Lower leg skin (tissue), 4 donors: ENCODE results near the gene ICE1. TPM values are rescaled to one million over a fixed set of nuclear protein-coding genes. Genes with fewer than 3 reads are reported as not detected.
"Not testable (repeated sequence)": the region's sequence is repeated elsewhere in the genome, so short reads cannot be mapped to it uniquely, and the experiment has no call there.

Source experiments
- DNase-seq, 2 donors: peaks; one replicate each; pipeline ENCODE4 v3.0.0-alpha.2; 2019; ENCODE audit warnings: low spot score in 2 of 2
- H3K4me3 ChIP-seq: fragments of 200-600 bp; sonication (generic); 2 replicates; pipeline ENCODE4 v1.5.1; 2017; ENCODE audit warnings: mild to moderate bottlenecking, low read depth; ENCODE audit not compliant: poor library complexity, severe bottlenecking
- POLR2A ChIP-seq, 2 donors: fragments of 450-650 bp; IDR thresholded peaks; one replicate each; pipeline ENCODE4 v1.6.1; 2016 to 2017; ENCODE audit warnings: antibody characterized with exemption in 2 of 2, mild to moderate bottlenecking in 1 of 2, moderate library complexity in 1 of 2
- WGBS, 2 donors: methylation state at CpG; one replicate each; pipeline ENCODE4 v1.1.5; 2018; 5-methylcytosine and 5-hydroxymethylcytosine counted together
- intact Hi-C: fragments of 100-400 bp; cut with DNase I; formaldehyde crosslinking; loops from one replicate; pipeline ENCODE4 v1.15.0; 2023; ENCODE audit warnings: low total_unique reads
- total RNA-seq, 4 donors: library from RNA; depleted of rRNA; stranded (reverse); fragments of >200 nt; gene quantifications; one replicate each; pipeline ENCODE4 v1.1.0, GENCODE V29; 2016
- TF ChIP-seq, protein P1 (sequence below), 3 donors: fragments of 450-650 bp; IDR thresholded peaks; one replicate each; pipeline ENCODE4 v1.5.1; 2016; ENCODE audit warnings: antibody characterized with exemption in 3 of 3, mild to moderate bottlenecking in 3 of 3, moderate library complexity in 2 of 3

Gene ICE1
- total RNA-seq, 4 donors from 2014 or later = 15.3 to 20.2 (median 19.1) TPM

DNA sequence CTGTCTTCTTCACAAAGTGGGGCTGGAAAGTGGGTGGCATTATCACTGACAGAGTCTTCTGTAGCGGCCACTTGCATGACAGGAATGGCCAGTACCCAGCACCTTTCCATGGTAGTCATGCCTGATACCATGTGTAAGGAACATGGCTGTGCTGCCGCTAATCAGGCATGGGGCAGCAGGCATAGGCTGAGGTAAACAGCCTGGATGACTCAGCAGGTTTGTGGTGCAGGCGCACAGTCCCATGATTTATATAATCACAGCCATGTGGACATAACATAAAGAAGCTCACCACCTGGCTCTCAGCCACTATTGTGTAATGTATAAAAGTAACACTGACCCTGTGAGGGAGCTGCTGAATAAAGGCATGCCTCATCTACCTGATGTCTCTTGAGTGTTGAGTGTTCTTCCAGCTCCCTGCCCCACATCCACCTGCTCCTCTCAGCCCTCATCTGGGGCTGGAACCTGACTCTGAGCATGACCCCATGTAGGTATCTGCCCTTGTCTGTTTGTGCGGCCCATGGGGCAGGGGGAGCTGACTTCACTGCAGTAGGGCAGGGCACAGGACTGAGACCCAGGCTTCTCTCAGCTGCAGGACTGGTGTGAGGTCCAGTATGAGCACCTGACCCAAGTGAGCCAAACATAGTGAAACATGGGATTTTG is 13.2 kb upstream of the ICE1 start:
- TF ChIP-seq, protein P1, sequence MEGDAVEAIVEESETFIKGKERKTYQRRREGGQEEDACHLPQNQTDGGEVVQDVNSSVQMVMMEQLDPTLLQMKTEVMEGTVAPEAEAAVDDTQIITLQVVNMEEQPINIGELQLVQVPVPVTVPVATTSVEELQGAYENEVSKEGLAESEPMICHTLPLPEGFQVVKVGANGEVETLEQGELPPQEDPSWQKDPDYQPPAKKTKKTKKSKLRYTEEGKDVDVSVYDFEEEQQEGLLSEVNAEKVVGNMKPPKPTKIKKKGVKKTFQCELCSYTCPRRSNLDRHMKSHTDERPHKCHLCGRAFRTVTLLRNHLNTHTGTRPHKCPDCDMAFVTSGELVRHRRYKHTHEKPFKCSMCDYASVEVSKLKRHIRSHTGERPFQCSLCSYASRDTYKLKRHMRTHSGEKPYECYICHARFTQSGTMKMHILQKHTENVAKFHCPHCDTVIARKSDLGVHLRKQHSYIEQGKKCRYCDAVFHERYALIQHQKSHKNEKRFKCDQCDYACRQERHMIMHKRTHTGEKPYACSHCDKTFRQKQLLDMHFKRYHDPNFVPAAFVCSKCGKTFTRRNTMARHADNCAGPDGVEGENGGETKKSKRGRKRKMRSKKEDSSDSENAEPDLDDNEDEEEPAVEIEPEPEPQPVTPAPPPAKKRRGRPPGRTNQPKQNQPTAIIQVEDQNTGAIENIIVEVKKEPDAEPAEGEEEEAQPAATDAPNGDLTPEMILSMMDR (IDR thresholded peaks at IDR 0.05) = no peak
- TF ChIP-seq POLR2A (IDR thresholded peaks at IDR 0.05) = no peak
- intact Hi-C loops = no loop called here
- no peak for DNase-seq
- no peak overlapping the region for H3K4me3 ChIP-seq
- WGBS, 2 donors = 97 to 99% methylated on average over 4 of the region's 4 CpGs

DNA sequence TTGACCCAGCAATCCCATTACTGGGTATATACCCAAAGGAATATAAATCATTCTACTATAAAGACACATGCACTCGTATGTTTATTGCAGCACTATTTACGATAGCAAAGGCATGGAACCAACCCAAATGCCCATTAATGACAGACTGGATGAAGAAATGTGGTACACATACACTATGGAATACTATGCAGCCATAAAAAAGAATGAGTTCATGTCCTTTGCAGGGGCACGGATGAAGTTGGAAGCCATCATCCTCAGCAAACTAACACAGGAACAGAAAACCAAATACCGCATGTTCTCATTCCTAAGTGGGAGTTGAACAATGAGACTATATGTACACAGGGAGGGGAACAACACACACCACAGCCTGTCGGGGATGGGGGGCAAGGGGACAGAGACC is 8.6 kb upstream of the ICE1 start:
- not testable (repeated sequence) for H3K4me3 ChIP-seq, DNase-seq
- WGBS, 2 donors = 57 to 85% methylated on average over 5 of the region's 5 CpGs
- intact Hi-C loops = loop anchor here (10.0 kb wide), 1 partner anchor 539 kb away; no protein-coding TSS in a partner anchor

DNA sequence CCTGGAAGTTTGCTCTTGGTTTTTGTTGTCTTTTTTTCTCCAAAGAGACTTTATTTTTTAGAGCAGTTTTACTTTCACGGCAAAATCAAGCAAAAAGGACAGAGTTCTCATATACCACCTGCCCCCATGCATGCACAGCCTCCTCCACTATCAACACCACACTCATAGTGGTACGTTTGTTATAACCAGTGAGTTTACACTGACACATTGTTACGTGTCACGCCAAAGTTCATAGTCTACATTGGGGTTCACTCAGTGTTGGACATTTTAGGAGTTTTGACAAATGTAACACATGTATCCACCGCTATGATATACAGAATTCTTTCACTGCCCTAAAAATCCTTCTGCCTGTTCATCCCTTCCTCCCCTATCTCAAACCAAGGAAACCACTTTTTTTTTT is 7.5 kb upstream of the ICE1 start:
- intact Hi-C loops = loop anchor here (5.0 to 10.0 kb wide), 2 partner anchors 278 to 540 kb away; no protein-coding TSS in a partner anchor
- 90 to 92% methylated on average over 5 of the region's 5 CpGs for WGBS, 2 donors
- no peak for TF ChIP-seq POLR2A (IDR thresholded peaks at IDR 0.05)
- TF ChIP-seq, protein P1 (IDR thresholded peaks at IDR 0.05) = no peak
- no peak overlapping the region for H3K4me3 ChIP-seq
- DNase-seq = no peak

DNA sequence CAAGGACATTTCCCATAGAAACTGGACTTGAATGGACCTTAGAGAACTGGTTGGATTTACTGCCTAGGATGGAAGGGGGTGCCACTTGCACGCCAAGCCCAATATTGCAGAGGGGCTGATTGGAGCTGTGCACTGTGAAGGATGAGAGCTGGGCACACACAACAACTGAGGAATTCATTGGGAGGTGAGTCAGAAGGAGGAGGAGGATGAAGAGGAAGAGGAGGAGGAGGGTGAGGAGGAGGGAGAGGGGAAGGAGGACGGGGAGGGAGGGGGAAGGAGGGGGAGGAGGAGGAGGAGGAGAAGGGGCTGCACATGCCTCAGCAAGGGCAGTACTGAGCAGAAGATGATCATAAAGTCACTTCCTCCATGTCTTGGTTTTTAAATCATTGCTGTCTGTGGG is 5.7 kb upstream of the ICE1 start:
- no peak overlapping the region for H3K4me3 ChIP-seq
- DNase-seq = no peak
- intact Hi-C loops = loop anchor here (5.0 to 10.0 kb wide), 2 partner anchors 279 to 542 kb away; no protein-coding TSS in a partner anchor
- 62 to 70% methylated on average over 2 of the region's 2 CpGs for WGBS, 2 donors
- no peak for TF ChIP-seq POLR2A (IDR thresholded peaks at IDR 0.05)
- TF ChIP-seq, protein P1 (IDR thresholded peaks at IDR 0.05) = no peak

DNA sequence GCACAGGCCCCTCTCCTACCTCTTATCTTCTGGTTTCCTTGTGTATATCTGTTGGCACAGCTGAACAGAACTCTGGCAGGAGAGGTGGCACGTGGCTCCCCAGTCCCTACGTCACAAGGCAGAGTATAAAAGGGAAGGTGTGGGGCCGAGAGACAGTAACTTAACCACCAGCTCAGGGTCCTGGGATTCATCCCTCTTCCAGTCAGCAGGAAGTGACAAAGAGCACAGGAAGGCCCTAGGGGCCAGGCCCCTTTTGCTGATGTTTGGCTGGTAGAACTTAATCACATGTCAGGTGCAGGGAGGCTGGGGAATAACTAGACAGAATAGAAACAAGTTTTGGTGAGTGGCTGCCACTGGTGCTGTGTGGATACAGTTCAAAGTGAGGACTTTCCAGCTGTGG is 4.5 kb upstream of the ICE1 start:
- no peak overlapping the region for H3K4me3 ChIP-seq
- no peak for TF ChIP-seq POLR2A (IDR thresholded peaks at IDR 0.05)
- TF ChIP-seq, protein P1 (IDR thresholded peaks at IDR 0.05) = no peak
- DNase-seq = no peak
- 82 to 89% methylated on average over 3 of the region's 3 CpGs for WGBS, 2 donors
- intact Hi-C loops = loop anchor here (5.0 to 10.0 kb wide), 2 partner anchors 281 to 543 kb away; no protein-coding TSS in a partner anchor

DNA sequence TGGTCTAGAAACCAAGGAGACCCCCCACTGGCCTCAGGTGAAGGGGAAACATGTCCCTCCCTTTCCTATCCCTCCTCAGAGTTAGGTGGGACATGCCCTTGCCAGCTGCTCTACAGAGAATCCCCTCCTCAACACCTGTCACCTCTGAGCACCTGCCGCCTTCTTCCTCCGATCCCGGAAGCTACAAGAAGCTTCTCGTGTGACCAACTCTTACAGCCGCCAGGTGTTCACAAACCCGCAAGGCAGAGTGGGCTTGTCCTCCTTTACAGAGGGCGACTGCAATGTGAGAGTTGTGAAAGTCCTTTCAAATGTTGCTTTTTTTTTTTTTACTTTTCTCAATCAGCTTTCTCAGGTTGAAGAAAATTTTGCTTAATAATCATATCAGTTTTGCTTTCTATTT is 3.7 kb upstream of the ICE1 start:
- no peak for DNase-seq
- TF ChIP-seq POLR2A (IDR thresholded peaks at IDR 0.05) = no peak
- TF ChIP-seq, protein P1 (IDR thresholded peaks at IDR 0.05) = no peak
- intact Hi-C loops = loop anchor here (5.0 to 10.0 kb wide), 2 partner anchors 281 to 544 kb away; no protein-coding TSS in a partner anchor
- no peak overlapping the region for H3K4me3 ChIP-seq
- WGBS, 2 donors = 85 to 89% methylated on average over 7 of the region's 7 CpGs
